Activated CD8-positive, alpha-beta memory T cell treated with anti-CD3 and anti-CD28 coated beads, Interleukin-2, amount 50 U/mL, for 48 hours (primary cell): ENCODE data around the gene NOC2L.
"Not testable (repeated sequence)": the region's sequence is repeated elsewhere in the genome, so short reads cannot be mapped to it uniquely, and the experiment has no call there.

Experiments
- DNase-seq: peaks from one replicate; pipeline ENCODE4 v3.0.0-alpha.2; 2020

Gene NOC2L

DNA sequence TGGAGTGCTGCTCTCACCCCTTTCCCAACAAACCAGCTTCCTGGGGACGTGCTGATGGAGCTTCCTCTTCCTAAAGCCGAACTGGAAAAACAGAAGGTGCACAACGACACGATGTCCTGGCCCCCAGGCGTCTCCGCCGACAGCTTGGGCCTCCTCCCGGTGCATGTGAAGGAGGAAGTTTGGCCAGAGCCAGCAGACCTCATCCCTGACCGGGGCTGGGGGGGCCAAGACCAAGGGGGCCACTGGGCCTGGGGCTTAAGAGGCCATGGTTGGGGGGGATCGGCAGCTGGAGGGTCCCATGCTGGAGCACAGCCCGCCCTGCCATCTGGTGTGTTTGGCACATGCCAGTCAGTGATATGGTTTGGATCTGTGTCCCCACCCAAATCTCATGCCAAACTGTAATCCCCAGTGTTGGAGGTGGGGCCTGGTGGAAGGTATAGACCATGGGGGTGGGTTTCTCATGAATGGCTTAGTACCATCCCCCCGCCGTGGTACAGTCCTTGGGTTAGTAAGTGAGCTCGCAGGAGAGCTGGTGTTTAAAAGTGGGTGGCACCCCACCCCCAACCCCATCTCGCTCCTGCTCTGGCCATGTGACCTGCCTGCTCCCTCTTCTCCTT, 34.4 kb upstream of the NOC2L start:
- no peak for DNase-seq

DNA sequence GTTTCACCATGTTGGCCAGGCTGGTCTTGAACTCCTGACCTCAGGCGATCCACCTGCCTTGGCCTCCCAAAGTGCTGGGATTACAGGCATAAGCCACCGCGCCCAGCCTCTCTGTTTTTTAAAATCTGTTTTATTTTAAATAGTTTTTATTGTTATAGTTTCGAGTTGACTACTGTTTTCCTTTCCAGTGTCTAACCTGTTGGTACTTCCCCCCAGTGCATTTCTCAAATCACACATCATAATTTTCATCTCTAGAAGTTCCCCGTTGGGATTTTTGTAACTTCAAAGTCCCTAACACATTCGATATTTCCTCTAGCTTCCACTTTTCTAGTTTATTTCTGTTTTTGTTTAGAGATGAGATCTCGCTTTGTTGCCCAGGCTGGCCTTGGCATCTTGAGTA, 33.3 kb upstream of the NOC2L start:
- no peak for DNase-seq

DNA sequence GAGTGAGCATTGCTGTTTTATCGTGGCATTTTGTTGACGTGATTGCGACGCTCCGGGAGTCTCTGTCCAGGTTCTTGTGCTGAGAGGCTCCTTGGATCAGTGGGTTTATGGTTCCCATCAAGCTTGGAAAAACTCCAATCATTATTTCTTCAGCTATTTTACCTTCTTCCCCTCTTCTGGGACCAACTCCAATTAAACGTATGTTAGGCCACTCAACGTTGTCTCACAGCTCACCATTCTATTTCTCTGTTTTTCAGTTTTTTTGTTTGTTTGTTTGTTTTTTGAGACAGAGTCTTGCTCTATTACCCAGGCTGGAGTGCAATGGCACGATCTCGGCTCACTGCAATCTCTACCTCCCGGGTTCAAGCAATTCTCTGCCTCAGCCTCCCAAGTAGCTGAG, 32.8 kb upstream of the NOC2L start:
- DNase-seq, result no peak

DNA sequence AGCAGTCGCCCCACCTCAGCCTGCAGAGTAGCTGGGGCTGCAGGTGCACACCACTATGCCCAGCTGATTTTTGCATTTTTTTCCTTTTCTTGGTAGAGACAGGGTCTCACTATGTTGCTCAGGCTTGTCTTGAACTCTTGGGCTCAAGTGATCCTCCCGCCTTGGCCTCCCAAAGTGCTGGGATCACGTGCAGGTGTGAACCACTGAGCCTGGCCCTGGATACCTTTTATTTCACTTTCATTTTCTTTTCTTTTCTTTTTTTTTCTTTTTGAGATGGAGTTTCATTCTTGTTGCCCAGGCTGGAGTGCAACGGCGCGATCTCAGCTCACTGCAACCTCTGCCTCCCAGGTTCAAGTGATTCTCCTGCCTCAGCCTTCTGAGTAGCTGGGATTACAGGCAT, 32.2 kb upstream of the NOC2L start:
- DNase-seq, result not testable (repeated sequence)

DNA sequence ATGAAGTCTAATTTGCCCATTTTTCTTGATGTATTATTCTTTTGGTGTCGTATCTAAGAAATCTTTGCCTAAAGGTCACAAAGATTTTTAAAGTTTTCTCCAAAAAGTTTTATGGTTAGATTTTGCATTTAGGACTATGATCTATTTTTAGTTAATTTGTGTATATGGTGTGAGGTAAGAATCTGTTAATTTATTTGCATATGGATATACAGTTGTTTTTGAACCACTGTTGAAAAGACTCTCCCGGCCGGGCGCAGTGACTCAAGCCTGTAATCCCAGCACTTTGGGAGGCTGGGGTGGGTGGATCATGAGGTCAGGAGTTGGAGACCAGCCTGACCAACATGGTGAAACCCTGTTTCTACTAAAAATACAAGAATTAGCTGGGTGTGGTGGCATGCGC, 29.0 kb upstream of the NOC2L start:
- DNase-seq, result not testable (repeated sequence)

DNA sequence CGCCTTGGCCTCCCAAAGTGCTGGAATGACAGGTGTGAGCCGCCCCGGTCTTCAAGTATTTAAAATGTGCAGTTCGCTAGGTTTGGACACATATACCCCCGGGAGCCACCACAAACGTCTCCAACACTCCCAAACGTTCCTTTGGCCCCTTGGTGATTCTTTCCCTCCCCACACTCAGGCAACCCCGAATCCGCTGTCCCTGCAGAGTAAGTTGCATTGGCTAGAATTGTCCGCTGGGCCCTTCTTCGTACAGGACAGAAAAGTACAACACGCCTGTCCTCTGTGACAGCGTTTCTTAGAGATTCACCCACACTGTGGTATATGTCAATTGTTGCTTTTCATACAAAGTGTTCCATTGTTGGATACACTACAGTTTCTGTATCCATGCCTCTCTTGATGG, 26.1 kb upstream of the NOC2L start:
- DNase-seq, result no peak

DNA sequence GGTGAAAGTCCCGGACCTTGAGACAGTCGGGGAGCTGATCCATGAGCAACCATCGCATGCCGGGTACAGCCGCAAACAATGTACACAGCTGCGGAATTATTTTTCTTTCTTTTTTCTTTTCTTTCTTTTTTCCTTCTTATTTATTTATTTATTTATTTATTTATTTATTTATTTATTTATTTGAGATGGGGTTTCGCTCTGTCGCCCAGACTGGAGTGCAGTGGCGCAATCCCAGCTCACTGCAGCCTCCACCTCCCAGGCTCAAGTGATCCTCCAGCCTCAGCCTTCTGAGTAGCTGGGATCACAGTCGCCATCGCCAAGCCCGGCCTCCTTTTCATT, 25.4 kb upstream of the NOC2L start:
- DNase-seq, result no peak

DNA sequence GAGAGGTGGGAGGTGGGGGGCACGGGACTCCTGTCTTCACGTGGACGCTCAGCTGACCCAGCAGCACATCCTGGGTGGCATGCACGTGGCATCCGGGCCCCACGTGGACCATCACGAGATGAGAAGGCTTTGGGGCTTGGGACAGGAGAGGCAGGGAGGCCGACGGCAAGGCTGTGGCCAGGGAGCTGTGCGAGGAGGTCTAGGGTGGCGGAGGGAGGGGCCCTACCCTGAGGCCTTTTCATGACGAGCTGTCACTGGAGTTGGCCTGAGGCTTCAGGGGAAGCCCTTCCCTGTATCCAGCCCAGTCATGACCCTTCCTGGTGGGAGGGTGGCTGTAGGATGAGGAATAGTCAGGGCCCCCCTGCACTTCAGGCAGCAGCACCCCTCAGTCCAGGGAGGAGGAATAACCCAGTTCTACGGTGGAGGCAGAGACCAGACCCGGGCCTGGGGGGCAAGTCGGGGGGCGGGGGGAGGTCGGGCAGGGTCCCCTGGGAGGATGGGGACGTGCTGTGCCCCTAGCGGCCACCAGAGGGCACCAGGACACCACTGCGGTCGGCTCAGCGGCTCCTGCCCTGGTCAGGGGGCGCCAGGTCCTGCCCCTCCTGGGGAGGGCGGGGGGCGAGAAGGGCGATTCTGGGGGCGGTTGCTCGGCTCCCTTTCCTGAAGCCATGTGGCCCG, 24.9 kb upstream of the NOC2L start:
- DNase-seq, result peak; percentile 87

DNA sequence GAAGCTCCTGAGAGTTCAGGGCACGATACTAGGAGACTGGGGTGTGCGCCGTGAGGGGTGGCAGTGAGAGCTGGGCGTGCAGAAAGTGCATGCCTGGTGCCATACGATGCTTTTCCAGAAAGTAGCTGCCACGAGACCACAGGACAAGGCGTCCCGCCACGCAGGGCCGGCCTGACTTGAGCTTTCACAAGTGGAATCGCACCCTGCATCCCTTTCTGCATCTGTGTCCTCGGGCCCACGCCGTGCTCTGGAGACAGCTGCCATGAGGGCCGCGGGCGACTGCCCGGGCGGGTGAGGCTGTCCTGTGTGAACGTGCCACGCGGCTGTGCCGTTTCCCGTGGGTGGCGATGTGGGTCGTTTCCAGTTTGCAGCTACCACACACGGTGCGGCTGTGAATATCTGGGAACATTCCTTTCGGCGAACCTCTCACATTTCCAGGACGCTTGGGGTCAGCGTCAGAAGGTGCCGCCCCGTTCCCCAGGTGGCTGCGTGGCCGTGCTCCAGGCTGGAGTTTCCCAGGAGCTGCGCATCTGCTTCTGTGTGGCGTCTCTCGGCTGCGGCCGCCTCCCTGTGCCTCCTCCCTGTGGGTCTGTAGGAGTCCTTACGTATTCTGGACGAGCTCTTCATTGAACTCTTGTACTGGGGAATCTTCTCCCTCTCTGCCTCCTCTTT, 23.8 kb upstream of the NOC2L start:
- no peak for DNase-seq

DNA sequence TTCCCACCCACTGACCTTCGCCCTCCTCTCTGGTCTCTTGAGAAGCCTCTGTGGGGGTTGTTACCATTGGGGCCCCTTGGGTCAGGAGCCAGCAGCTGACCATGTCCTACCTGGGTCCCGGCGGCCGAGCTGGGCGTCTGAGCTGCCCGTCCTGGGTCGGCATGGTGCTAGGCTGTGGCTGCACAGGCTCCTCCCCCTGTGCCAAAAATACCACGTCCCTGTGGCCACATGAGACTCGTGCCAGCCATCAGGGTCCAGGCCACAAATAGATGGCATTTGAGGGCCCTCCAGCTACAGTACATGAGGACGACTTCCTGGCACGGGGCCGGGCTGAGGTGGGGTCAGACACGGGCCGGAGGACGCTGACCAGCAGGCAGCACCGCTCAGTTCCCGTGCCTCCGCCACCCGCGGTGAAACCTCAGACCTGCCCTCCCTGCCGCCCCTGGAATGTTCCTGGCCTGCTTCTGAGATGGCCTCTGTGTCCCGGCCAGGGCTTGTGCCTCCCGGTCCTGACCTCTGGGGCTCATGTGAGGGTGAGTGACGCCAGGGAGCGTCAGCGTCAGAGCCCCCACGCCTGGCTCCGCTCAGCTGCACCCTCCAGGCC, 23.0 kb upstream of the NOC2L start, which contains the start of gene PERM1:
Gene PERM1, minus strand, starts transcription at position 139 of the 604 bp plus-strand sequence. CDS start 1,064 bp downstream, outside the sequence.
- DNase-seq, result no peak

DNA sequence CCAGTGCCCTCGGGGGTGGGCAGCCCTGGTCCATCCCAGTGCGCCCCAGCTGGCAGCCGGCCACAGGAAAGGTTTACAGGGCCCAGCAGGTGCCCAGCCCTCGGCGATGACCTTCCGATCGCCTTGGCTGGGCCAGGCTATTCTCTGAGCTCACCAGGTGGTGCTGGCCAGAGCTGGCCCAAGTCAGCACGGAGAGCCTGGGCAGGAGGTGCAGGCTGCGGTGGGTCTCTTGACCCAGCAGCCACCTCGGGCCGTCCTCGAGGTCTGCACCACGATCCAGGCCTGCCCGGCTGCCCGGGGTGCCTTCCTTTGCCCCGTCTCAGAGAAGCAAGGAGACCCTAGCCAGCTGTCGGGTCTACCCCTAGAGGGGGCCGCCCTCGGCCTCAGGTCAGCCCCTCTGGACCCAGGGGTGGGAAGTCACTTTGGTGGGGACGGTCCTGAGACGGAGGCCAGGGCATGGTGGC, 22.5 kb upstream of the NOC2L start:
- DNase-seq, result no peak

DNA sequence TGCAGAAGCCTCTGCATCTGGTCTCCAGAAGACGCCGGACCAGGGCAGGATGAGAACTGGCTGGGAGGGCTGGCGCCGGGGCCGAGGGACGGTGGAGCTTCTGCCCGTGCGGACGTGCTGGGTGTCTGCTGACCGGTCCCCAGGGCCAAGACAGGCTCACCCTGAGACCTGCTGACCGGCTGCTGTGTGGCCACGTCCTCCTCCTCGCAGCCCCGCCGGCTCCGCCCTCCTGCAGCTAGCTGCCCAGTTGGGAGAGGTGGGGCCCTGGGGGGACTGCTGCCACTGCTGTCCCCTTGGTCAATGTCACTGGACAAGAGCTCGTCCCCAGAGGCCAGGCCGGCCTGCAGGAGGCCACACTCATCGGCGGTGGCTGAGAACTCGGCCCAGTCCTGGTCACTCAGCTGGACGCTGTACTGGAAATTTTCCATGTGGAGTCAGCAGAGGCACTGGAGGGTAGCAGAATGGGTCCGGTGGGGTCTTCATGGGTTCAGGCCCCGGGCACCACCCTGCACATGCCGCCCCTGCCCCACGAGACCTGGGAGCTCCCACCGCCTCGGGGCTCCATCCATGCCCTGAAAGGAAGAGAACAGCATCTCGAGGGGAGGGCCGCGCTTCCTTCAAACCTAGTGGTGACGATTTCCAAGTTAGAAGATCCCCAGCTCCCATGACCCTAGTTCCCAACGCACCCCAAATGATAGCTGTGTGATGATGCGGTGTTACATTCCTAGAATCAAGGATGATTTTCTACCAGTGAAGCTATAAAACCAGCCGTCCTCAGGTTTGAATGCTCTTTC, 21.7 kb upstream of the NOC2L start:
- DNase-seq, result no peak

DNA sequence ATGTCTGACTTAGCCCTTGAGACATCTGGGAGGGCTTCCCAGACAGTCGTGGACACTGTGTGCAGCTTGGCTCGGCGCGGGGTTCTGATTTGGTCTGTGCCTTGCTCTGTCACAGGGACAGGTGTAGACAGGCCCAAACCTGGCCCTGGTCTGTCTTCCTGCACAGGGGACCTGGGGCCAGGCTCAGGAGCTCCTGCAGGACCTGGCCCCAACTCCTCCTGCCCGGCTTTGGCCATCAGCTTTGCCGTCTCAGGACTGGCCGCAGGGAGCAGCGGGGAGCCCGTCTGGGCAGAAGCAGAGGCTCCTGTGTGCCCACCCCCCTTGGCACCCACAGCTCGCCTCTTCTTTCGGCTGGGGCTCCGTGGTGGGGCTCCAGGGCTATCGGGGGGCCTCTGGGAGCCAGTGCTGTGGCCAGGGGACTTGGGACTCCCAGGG, 21.1 kb upstream of the NOC2L start:
- DNase-seq, result no peak

DNA sequence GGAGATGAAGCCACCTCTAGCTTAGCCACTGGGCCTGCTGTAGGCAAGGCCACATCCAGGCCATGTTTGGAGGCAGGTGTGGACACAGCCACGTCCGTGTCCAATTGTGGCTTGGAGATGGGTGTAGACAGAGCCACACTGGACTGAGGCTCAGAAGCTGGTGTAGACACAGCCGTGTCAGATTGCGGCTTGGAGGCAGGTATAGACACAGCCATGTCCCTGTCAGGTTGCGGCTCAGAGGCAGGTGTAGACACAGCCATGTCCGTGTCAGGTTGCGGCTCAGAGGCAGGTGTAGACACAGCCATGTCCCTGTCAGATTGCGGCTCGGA, 20.7 kb upstream of the NOC2L start:
- no peak for DNase-seq

DNA sequence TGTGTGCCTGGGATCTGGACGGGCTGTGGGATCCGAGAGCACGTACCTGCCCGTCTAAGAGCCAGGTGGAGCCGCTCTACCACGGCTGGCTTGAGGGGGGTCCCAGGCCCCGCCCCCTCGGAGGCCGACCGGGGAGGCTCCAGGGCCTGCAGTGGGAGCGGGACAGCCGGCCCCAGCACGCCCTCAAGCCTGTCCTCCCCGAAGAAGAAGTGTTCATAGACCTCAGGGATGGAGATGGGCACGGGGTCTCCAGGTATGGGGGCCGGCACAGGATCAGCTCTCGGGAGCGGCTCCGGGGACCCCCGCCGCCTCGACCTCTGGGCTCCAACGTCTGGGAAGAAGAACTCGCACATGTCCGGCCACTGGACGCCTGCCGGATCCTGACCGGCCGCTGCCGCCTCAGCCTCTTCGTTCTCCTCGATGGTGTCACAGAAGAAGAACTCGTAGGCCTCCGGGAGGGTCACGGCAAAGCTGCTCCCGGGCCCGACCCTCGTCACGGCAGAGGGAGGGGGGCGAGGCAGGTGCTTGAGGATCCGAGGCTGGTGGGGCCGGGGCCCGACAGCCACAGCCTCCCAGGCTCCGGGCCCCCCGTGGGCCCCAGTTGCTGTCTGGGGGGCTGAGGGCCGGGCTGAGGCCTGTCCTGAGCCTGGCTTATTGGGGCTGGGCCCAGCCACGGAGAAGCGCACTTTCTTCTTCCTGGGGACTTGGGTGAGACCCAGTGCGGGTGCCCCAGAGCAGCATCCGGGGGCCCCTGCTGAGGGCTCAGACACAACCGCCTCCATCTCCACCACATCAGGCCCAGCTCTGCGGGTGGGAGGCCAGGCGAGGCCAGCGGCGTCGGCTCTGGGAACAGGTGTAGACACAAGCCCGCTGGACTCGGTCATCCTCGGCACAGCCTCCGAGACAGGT, 20.0 kb upstream of the NOC2L start:
- no peak for DNase-seq

DNA sequence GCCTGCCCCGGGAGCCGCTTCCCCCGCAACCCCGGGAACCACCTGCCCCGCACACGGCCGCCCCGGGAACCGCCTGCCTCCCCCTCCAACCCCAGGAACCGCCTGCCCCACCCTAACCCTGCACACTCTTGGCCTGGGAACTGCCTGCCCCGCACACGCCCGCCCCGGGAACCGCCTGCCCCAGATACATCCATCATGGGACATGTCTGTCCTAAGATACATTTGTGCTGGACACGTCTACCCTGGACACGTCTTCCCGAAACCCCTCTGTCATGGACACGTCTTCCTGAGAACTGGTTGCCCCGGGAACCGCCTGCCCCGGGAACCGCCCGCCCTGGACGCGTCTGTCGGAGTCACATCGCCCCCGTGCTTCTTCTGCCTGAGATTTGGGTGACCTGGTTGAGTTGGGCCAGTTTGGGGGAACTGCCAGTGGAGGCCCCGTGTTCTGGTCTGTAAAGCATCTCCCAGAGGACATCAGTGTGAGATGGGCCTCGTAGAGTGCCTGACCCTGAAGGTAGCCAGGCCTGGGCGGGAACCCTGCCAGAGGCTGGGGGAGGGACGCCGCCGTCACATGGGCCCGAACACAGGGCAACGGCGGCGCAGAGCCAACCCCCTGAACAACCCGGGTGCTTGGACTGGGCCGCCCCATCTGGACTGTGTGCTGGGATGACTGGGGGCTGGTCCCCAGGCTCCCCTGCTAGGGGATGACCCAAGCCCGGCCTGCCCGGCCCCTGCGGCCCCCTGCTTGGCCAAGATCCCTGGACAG, 19.2 kb upstream of the NOC2L start:
- no peak for DNase-seq

DNA sequence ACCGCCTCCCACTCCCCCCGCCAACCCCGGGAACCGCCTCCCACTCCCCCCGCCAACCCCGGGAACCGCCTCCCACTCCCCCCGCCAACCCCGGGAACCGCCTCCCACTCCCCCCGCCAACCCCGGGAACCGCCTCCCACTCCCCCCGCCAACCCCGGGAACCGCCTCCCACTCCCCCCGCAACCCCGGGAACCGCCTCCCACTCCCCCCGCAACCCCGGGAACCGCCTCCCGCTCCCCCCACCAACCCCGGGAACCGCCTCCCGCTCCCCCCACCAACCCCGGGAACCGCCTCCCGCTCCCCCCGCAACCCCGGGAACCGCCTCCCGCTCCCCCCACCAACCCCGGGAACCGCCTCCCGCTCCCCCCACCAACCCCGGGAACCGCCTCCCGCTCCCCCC, 17.7 kb upstream of the NOC2L start:
- not testable (repeated sequence) for DNase-seq

DNA sequence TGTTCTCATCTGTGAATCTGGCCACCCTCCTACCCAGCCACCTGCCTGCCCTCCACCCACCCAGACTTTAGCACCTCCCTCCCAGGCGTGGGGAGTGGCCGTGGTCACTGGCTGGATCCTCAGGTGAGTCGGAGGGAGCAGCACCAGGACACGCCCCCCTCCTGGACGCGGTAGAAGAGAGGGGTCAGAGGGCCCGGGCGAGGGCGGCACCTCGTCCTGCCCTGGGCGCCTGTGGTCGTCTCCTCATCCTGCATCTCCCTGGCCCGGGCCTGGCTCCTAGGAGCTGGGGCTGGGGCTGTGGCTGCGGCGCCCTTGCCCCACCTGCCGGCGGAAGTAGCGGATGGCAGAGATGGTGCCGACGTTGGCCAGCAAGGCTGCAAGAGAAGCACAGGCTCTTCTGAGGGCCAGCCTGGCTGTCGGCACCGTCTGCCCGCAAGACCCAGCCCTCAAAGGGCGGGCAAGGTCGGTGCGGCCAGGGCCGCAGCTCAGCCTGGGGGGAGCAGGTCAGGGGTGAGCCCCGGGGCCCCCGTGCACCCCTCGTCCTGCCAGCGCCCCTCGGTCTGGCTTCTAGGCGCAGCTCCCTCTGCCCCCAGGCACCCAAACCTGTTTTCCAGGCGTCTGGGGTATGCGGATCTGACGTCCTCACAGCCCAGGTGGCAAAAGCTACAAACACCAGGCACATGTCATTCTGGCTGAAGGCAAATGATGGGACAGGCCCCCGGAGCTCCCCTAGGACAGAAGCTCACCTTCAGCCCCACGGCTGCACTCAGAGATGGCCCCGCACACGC, 17.0 kb upstream of the NOC2L start:
- DNase-seq, result peak; percentile 84

DNA sequence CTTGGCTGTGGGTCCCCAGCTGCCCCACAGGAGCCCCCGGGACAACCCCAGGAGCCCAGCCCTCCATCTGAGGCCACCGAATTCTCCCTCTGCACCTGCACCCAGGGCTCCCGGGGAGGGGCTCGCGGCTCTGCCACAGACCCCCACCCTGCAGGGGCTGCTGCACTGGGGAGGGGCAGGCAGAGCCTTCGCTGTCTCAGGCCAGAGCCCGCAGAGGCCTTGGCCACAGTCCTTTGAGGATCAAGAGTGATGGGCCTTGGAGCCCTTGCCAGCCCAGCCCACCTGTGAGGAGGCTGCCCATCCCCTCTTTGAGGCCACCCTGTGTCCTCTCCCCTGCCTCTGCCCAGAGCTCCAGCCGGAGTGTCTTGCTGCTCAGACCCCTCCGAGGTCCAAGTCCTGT, 16.3 kb upstream of the NOC2L start:
- no peak for DNase-seq

DNA sequence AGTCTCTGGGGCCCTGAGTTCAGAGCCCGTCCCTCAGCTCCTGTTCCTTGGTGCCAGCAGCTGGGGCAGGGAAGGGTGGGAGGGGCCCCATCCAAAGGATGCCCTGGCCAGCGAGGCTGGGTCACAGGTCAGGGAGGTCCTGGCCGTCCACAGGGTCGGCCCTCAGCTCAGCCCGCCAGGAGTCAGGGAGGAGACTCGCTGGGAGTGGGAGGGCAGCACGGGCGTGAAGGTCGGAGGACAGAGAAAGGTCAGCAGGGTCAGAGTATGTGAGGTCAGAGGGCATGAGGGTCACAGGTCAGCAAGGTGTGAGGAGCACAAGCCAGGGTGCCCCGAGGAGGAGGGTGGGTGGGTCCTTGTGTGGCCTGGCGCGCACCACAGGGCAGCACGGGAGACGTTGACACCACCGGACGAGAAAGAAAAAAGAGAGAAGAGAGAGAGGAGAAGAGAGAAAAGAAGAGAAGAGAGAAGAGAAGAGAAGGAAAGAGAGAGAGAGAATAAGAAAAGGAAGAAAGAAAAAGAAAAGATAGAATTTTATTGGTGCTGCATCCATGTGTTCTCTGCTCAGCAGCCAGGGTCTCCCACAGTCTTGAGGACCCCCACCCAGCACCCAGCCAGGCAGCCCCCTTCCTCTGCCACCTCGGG, 15.8 kb upstream of the NOC2L start:
- DNase-seq, result no peak
